GM12878 (cell line): ENCODE results near the gene URI1. TPM values are rescaled to one million over a fixed set of nuclear protein-coding genes. Genes with fewer than 3 reads are reported as not detected.

Experiments
- ATAC-seq: fragments of 200-7000 bp; cut with Tn5 transposase; 3 replicates; pipeline ENCODE4 v1.9.1; 2020; ENCODE audit warnings: mild to moderate bottlenecking, moderate library complexity
- BruUV-seq: library from RNA; stranded (reverse); fragments of 400-500 nt; replicated peaks from 2 replicates; lab custom pipeline; 2021; lab: Mats Ljungman, UMichigan
- CTCF ChIA-PET: fragments of 300-600 bp; sonication (Branson Sonifier 250); formaldehyde crosslinking; extraction: SDS; loops from one replicate; lab custom pipeline; 2021; ENCODE audit warnings: inconsistent platforms; lab: Yijun Ruan, JAX
- POLR2A ChIA-PET: fragments of 350-600 bp; formaldehyde crosslinking; extraction: SDS; loops from one replicate; lab custom pipeline; 2021; ENCODE audit warnings: inconsistent platforms; lab: Charles Lee
- RAD21 ChIA-PET: fragments of 300-600 bp; sonication (Branson Sonifier 250); formaldehyde crosslinking; loops from one replicate; lab custom pipeline; 2023; ENCODE audit warnings: antibody characterized with exemption; ENCODE audit not compliant: unreplicated experiment; lab: Charles Lee
- SMC1A ChIA-PET: fragments of 300-600 bp; sonication (Branson Sonifier 250); formaldehyde crosslinking; loops from one replicate; lab custom pipeline; 2023; ENCODE audit not compliant: unreplicated experiment, uncharacterized antibody; lab: Charles Lee
- DNase-seq: peaks from one replicate; pipeline ENCODE4 v3.0.0-alpha.2; 2011; ENCODE audit warnings: low read depth, low spot score
- FAIRE-seq: peaks from 3 replicates; lab custom pipeline; 2011; peaks lifted over from hg19 to GRCh38; lab: Jason Lieb, UNC
- H2AFZ ChIP-seq: 2 replicates; pipeline ENCODE4 v1.6.0; 2011; ENCODE audit warnings: low read depth, low read length, control low read depth; ENCODE audit not compliant: control insufficient read depth
- H3K27ac ChIP-seq: 2 replicates; pipeline ENCODE4 v1.5.1; 2011; ENCODE audit warnings: control low read depth; ENCODE audit not compliant: control insufficient read depth, insufficient read depth
- H3K27me3 ChIP-seq, 2 experiments: replicated peaks in 1 of 2; 2 replicates each; pipeline versions ENCODE4 v1.6.0 to v1.6.1; 2011; ENCODE audit warnings: low read length in 1 of 2; ENCODE audit not compliant: control insufficient read depth in 2 of 2, insufficient read depth in 2 of 2
- H3K36me3 ChIP-seq, 2 experiments: 2 replicates each; pipeline ENCODE4 v1.5.1; 2011; ENCODE audit warnings: low read length in 1 of 2; ENCODE audit not compliant: control insufficient read depth in 2 of 2, insufficient read depth in 2 of 2
- H3K4me1 ChIP-seq: 2 replicates; pipeline ENCODE4 v1.6.1; 2011; ENCODE audit warnings: mild to moderate bottlenecking, low read length, moderate library complexity, mixed read lengths; ENCODE audit not compliant: control insufficient read depth, insufficient read depth
- H3K4me2 ChIP-seq: 2 replicates; pipeline ENCODE4 v1.6.0; 2011; ENCODE audit warnings: control low read depth; ENCODE audit not compliant: control insufficient read depth, insufficient read depth
- H3K4me3 ChIP-seq: fragments of 200-600 bp; sonication (generic); 2 replicates; pipeline ENCODE4 v1.5.1; 2016
- H3K79me2 ChIP-seq: 2 replicates; pipeline ENCODE4 v1.6.0; 2011; ENCODE audit warnings: low read length; ENCODE audit not compliant: control insufficient read depth, insufficient read depth
- H3K9ac ChIP-seq: 2 replicates; pipeline ENCODE4 v1.8.0; 2011; ENCODE audit warnings: low read length, control low read depth, mixed read lengths; ENCODE audit not compliant: control insufficient read depth, insufficient read depth
- H3K9me3 ChIP-seq: replicated peaks from 3 replicates; pipeline ENCODE4 v1.5.1; 2011; ENCODE audit warnings: mild to moderate bottlenecking, low read length; ENCODE audit not compliant: control insufficient read depth, insufficient read depth
- H4K20me1 ChIP-seq: 2 replicates; pipeline ENCODE4 v1.6.0; 2011; ENCODE audit not compliant: control insufficient read depth, insufficient read depth
- ATF2 ChIP-seq: IDR thresholded peaks from 2 replicates; pipeline ENCODE4 v1.6.1; 2012; ENCODE audit warnings: low read length, inconsistent platforms
- NBN ChIP-seq: fragments of 450-650 bp; IDR thresholded peaks from 2 replicates; pipeline ENCODE4 v1.6.1; 2016
- NFXL1 ChIP-seq: fragments of 450-650 bp; IDR thresholded peaks from 2 replicates; pipeline ENCODE4 v1.6.1; 2017; ENCODE audit warnings: antibody characterized with exemption, mild to moderate bottlenecking, borderline replicate concordance
- PAX8 ChIP-seq: fragments of 450-650 bp; IDR thresholded peaks from 2 replicates; pipeline ENCODE4 v1.6.1; 2017; ENCODE audit warnings: mild to moderate bottlenecking, moderate library complexity
- PKNOX1 ChIP-seq: fragments of 450-650 bp; IDR thresholded peaks from 2 replicates; pipeline ENCODE4 v1.6.1; 2016; ENCODE audit warnings: mild to moderate bottlenecking
- RB1 ChIP-seq: fragments of 450-650 bp; formaldehyde crosslinking; IDR thresholded peaks from 2 replicates; pipeline ENCODE4 v1.6.1; 2017; ENCODE audit warnings: mild to moderate bottlenecking, borderline replicate concordance
- RELA ChIP-seq: fragments of 450-650 bp; IDR thresholded peaks from 2 replicates; pipeline ENCODE4 v1.8.0; 2014; ENCODE audit warnings: borderline replicate concordance; ENCODE audit not compliant: partially characterized antibody
- STAT1 ChIP-seq: fragments of 450-650 bp; conservative IDR thresholded peaks from 2 replicates; pipeline ENCODE4 v1.6.1; 2014; ENCODE audit warnings: antibody characterized with exemption, mild to moderate bottlenecking
- ZBED1 ChIP-seq: IDR thresholded peaks from 2 replicates; pipeline ENCODE4 v1.6.1; 2016; ENCODE audit warnings: borderline replicate concordance
- ZNF622 ChIP-seq: fragments of 450-650 bp; IDR thresholded peaks from 2 replicates; pipeline ENCODE4 v1.6.1; 2017; ENCODE audit warnings: mild to moderate bottlenecking, inconsistent platforms
- WGBS: methylation state at CpG from one replicate; pipeline ENCODE4 v1.1.6; 2016; ENCODE audit warnings: low lambda C conversion rate; ENCODE audit not compliant: insufficient replicate concordance, insufficient coverage; ENCODE audit errors: missing lambda C conversion rate; 5-methylcytosine and 5-hydroxymethylcytosine counted together
- in situ Hi-C: fragments of 300-500 bp; cut with MboI; formaldehyde crosslinking; loops from 9 replicates; pipeline ENCODE4 v1.14.3; 2018; ENCODE audit warnings: mixed read lengths
- intact Hi-C: fragments of 100-400 bp; cut with micrococcal nuclease; formaldehyde crosslinking; loops from one replicate; pipeline ENCODE4 v1.14.2; 2022; ENCODE audit not compliant: unreplicated experiment
- polyA plus RNA-seq, 11 experiments: library from polyadenylated mRNA; depleted of rRNA in 4 of 11; unstranded in 6 of 11; stranded (reverse) in 5 of 11; fragments of >200 nt; fragmentation: Nextera tagmentation in 4 of 11; fragmentation: Illumina TruSeq in 1 of 11; extraction: Ambion mirVana in 4 of 11; extraction: Trizol in 1 of 11; gene quantifications; 1 replicate in 1 of 11; 2 replicates in 10 of 11; pipeline versions ENCODE4 v1.2.1 to v1.2.3, GENCODE V29; 2011 to 2016; ENCODE audit warnings: inconsistent platforms in 2 of 11, missing spikeins in 2 of 11, low read depth in 1 of 11
- total RNA-seq, 4 experiments: library from RNA; depleted of rRNA in 3 of 4; stranded (reverse); fragments of >200 nt in 3 of 4; fragmentation: Illumina TruSeq in 1 of 4; extraction: Trizol in 1 of 4; gene quantifications; 2 replicates each; pipeline versions ENCODE4 v1.2.1 to v1.2.3, GENCODE V29; 2013 to 2021
- TF ChIP-seq, protein P1 (sequence below): IDR thresholded peaks from 2 replicates; pipeline ENCODE4 v1.6.1; 2012; ENCODE audit warnings: mild to moderate bottlenecking, low read depth, low read length
- TF ChIP-seq, protein P2 (sequence below): IDR thresholded peaks from 2 replicates; pipeline ENCODE4 v1.6.1; 2011; ENCODE audit warnings: low read depth, mild to moderate bottlenecking, low read length, moderate library complexity, borderline replicate concordance; ENCODE audit errors: extremely low read depth

The URI1 gene
- total and polyA plus RNA-seq, 10 of the 15 experiments (the other 5 are each of a cell fraction or from before 2014, with no cell fraction given): 15.2 to 94.2 (median 47.9) TPM

GRCh38 chr19:29926031-29926430, 16.0 kb upstream of the URI1 start:
- no peak overlapping the region for H3K27ac ChIP-seq
- no peak overlapping the region for H2AFZ ChIP-seq
- FAIRE-seq (no peak), ATAC-seq (no peak), DNase-seq (no peak)
- ChIA-PET POLR2A (no interaction called here), RAD21 (no interaction called here), CTCF (no interaction called here), SMC1A (interaction anchor here (0.9 kb wide), 1 partner anchor 20 kb away, joined by 3 read pairs; no protein-coding TSS in a partner anchor)
- no peaks in the 10 kb centered on the region for H3K79me2 ChIP-seq
- H3K4me1 ChIP-seq: peaks cover 12% of the 10 kb centered on the region
- in situ Hi-C loops: no loop called here
- no peaks in the 10 kb centered on the region for H3K27me3 ChIP-seq
- no peaks in the 10 kb centered on the region for H3K36me3 ChIP-seq
- H3K9me3 ChIP-seq: no peaks in the 10 kb centered on the region
- BruUV-seq: no TSS peak
- no peaks in the 10 kb centered on the region for H4K20me1 ChIP-seq
- 0% methylated on average over 1 of the region's 1 CpG for WGBS
- H3K4me2 ChIP-seq: no peak overlapping the region
- TF ChIP-seq PAX8 (no peak), STAT1 (no peak), RELA (no peak)
- TF ChIP-seq, protein P1, sequence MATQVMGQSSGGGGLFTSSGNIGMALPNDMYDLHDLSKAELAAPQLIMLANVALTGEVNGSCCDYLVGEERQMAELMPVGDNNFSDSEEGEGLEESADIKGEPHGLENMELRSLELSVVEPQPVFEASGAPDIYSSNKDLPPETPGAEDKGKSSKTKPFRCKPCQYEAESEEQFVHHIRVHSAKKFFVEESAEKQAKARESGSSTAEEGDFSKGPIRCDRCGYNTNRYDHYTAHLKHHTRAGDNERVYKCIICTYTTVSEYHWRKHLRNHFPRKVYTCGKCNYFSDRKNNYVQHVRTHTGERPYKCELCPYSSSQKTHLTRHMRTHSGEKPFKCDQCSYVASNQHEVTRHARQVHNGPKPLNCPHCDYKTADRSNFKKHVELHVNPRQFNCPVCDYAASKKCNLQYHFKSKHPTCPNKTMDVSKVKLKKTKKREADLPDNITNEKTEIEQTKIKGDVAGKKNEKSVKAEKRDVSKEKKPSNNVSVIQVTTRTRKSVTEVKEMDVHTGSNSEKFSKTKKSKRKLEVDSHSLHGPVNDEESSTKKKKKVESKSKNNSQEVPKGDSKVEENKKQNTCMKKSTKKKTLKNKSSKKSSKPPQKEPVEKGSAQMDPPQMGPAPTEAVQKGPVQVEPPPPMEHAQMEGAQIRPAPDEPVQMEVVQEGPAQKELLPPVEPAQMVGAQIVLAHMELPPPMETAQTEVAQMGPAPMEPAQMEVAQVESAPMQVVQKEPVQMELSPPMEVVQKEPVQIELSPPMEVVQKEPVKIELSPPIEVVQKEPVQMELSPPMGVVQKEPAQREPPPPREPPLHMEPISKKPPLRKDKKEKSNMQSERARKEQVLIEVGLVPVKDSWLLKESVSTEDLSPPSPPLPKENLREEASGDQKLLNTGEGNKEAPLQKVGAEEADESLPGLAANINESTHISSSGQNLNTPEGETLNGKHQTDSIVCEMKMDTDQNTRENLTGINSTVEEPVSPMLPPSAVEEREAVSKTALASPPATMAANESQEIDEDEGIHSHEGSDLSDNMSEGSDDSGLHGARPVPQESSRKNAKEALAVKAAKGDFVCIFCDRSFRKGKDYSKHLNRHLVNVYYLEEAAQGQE: no peak
- H3K4me3 ChIP-seq: no peak overlapping the region
- H3K9ac ChIP-seq: no peak overlapping the region
- intact Hi-C loops: no loop called here

DNA sequence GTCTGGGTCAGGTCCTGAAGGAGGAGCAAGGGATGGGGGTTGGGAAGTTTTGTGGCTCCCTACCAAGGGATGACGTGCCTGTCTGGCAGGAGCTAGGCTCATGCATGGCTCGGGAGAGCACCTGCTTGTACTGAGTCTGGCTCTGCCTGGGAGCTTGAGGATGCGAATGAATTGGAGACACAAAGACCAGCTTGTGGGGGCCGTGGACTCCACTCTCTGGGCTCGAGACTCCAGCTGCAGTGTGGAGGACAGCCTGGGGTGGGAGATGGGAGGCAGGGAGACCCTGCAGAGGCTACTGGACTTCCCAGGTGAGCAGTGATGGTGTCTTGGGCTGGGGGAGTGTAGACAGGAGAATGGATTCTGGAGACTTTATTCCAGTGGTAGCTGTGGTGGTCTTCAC, 15.2 kb upstream of the URI1 start:
- BruUV-seq: no TSS peak
- 85% methylated on average over 5 of the region's 5 CpGs for WGBS
- TF ChIP-seq ZNF622 (no peak), NBN (no peak), ZBED1 (no peak), PKNOX1 (no peak), ATF2 (no peak), RB1 (no peak), NFXL1 (no peak)
- TF ChIP-seq, protein P2, sequence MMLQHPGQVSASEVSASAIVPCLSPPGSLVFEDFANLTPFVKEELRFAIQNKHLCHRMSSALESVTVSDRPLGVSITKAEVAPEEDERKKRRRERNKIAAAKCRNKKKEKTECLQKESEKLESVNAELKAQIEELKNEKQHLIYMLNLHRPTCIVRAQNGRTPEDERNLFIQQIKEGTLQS: no peak

More for the DNA sequence above, 15.2 kb upstream of the URI1 start:
- Histone ChIP-seq H3K9ac (no peak overlapping the region), H3K4me1 (peaks cover 12% of the 10 kb centered on the region), H3K4me3 (no peak overlapping the region), H2AFZ (no peak overlapping the region), H3K79me2 (no peaks in the 10 kb centered on the region), H3K36me3 (no peaks in the 10 kb centered on the region), H3K27me3 (no peaks in the 10 kb centered on the region), H4K20me1 (no peaks in the 10 kb centered on the region), H3K9me3 (no peaks in the 10 kb centered on the region), H3K4me2 (no peak overlapping the region), H3K27ac (no peak overlapping the region)
- intact Hi-C loops: no loop called here
- DNase-seq: no peak
- POLR2A ChIA-PET: interaction anchor here (0.6 kb wide), 1 partner anchor 15 kb away, joined by 3 read pairs; no protein-coding TSS in a partner anchor
- no peak for ATAC-seq
- in situ Hi-C loops: no loop called here
- CTCF ChIA-PET: no interaction called here
- FAIRE-seq: no peak
- RAD21 ChIA-PET: no interaction called here
- SMC1A ChIA-PET: no interaction called here
